Fibroblast of lung (primary cell): ENCODE results near the gene EXOC6. TPM values are rescaled to one million over a fixed set of nuclear protein-coding genes. Genes with fewer than 3 reads are reported as not detected.
"Not testable (repeated sequence)": the region's sequence is repeated elsewhere in the genome, so short reads cannot be mapped to it uniquely, and the experiment has no call there.

Experiments used
- DNase-seq, 2 donors: peaks; one replicate each; pipeline versions ENCODE4 v3.0.0 to v3.0.0-alpha.2; 2010; ENCODE audit warnings: low read depth in 2 of 2
- H2AFZ ChIP-seq: 2 replicates; pipeline ENCODE4 v1.5.1; 2012; ENCODE audit warnings: low read length, control low read depth, inconsistent platforms
- H3K27ac ChIP-seq: 2 replicates; pipeline ENCODE4 v1.5.1; 2011; ENCODE audit warnings: low read length, control low read depth; ENCODE audit not compliant: insufficient read depth
- H3K27me3 ChIP-seq: 2 replicates; pipeline ENCODE4 v1.5.1; 2011; ENCODE audit warnings: mild to moderate bottlenecking, low read length; ENCODE audit not compliant: control insufficient read depth, insufficient read depth
- H3K36me3 ChIP-seq: 2 replicates; pipeline ENCODE4 v1.5.1; 2011; ENCODE audit warnings: low read length; ENCODE audit not compliant: control insufficient read depth, insufficient read depth
- H3K4me1 ChIP-seq: 2 replicates; pipeline ENCODE4 v1.5.1; 2011; ENCODE audit warnings: low read length; ENCODE audit not compliant: control insufficient read depth, insufficient read depth; ENCODE audit errors: extremely low read depth
- H3K4me2 ChIP-seq: 2 replicates; pipeline ENCODE4 v1.5.1; 2011; ENCODE audit warnings: low read length, control low read depth; ENCODE audit not compliant: insufficient read depth; ENCODE audit errors: extremely low read depth
- H3K4me3 ChIP-seq, 4 experiments: fragments of 200-600 bp in 1 of 4; sonication (generic) in 1 of 4; replicated peaks in 1 of 4; 2 replicates each; pipeline ENCODE4 v1.5.1; 2011 to 2016; ENCODE audit warnings: low read length in 4 of 4, low read depth in 3 of 4, mild to moderate bottlenecking in 3 of 4, control low read depth in 2 of 4, inconsistent platforms in 1 of 4, mixed read lengths in 1 of 4; ENCODE audit not compliant: insufficient read depth in 1 of 4; ENCODE audit errors: control extremely low read depth in 1 of 4
- H3K79me2 ChIP-seq: 2 replicates; pipeline ENCODE4 v1.5.1; 2012; ENCODE audit warnings: mild to moderate bottlenecking, low read length, inconsistent platforms; ENCODE audit not compliant: control insufficient read depth, insufficient read depth
- H3K9ac ChIP-seq: 2 replicates; pipeline ENCODE4 v1.5.1; 2011; ENCODE audit warnings: mild to moderate bottlenecking, low read length, control low read depth; ENCODE audit not compliant: insufficient read depth
- H3K9me3 ChIP-seq: 2 replicates; pipeline ENCODE4 v1.5.1; 2012; ENCODE audit warnings: low read depth, low read length; ENCODE audit not compliant: control insufficient read depth, insufficient read depth
- H4K20me1 ChIP-seq: 2 replicates; pipeline ENCODE4 v1.5.1; 2011; ENCODE audit warnings: low read length; ENCODE audit not compliant: control insufficient read depth, insufficient read depth; ENCODE audit errors: extremely low read depth
- CTCF ChIP-seq, 2 donors: IDR thresholded peaks in 1 of 2; conservative IDR thresholded peaks in 1 of 2; 1 replicate in 1 of 2; 2 replicates in 1 of 2; pipeline ENCODE4 v1.5.1; 2011 to 2012; ENCODE audit warnings: low read length in 2 of 2, control low read depth in 1 of 2, inconsistent platforms in 1 of 2, low read depth in 1 of 2, mild to moderate bottlenecking in 1 of 2
- EZH2 ChIP-seq: IDR thresholded peaks from 2 replicates; pipeline ENCODE4 v1.5.1; 2012; ENCODE audit warnings: low read length, control low read depth, mild to moderate bottlenecking; ENCODE audit errors: missing control alignments
- polyA plus RNA-seq, 2 donors: library from polyadenylated mRNA; depleted of rRNA in 1 of 2; stranded (reverse) in 1 of 2; unstranded in 1 of 2; fragments of >200 nt; gene quantifications; 2 replicates each; pipeline ENCODE4 v1.2.1, GENCODE V29; 2011 to 2012; ENCODE audit warnings: missing spikeins in 1 of 2
- total RNA-seq: library from RNA; depleted of rRNA; stranded (reverse); fragments of >200 nt; gene quantifications from 2 replicates; pipeline ENCODE4 v1.2.1, GENCODE V29; 2014

The EXOC6 gene
- total and polyA plus RNA-seq, 2 donors (not counting 1 experiment from before 2014, with no cell fraction given) = 6.2 to 9.2 TPM

GRCh38 chr10:93098816-93099215 is 250.5 kb downstream of the EXOC6 start:
- Histone ChIP-seq H3K4me2 (no peak overlapping the region), H3K27me3 (no peaks in the 10 kb centered on the region), H3K4me1 (no peaks in the 10 kb centered on the region), H2AFZ (no peak overlapping the region), H3K9me3 (no peaks in the 10 kb centered on the region), H3K9ac (no peak overlapping the region), H4K20me1 (no peaks in the 10 kb centered on the region), H3K79me2 (no peaks in the 10 kb centered on the region), H3K36me3 (no peaks in the 10 kb centered on the region), H3K27ac (no peak overlapping the region), H3K4me3 (no peak overlapping the region)
- no peak for DNase-seq
- TF ChIP-seq CTCF (conservative IDR thresholded peaks at IDR 0.05 in 1 of 2, IDR thresholded peaks at IDR 0.05 in 1 of 2; ENCODE audit: low read depth in 1 of 2, low read length in 2 of 2) (no peak), EZH2 (no peak)

DNA sequence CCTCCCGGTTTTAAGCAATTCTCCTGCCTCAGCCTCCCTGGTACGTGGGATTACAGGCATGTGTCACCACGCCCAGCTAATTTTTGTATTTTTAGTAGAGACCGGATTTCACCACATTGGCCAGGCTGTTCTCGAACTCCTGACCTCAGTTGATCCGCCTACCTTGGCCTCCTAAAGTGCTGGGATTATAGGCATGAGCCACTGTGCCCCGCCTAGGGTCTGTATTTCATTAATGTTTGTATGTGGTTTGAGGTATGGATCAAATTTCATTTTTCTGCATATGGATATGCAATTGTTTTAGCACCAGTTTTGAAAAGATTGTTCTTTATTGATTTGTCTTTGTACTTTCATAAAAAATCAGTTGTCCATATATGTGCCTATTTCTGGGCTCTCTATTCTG is 251.3 kb downstream of the EXOC6 start:
- no peak for TF ChIP-seq CTCF (conservative IDR thresholded peaks at IDR 0.05 in 1 of 2, IDR thresholded peaks at IDR 0.05 in 1 of 2; ENCODE audit: low read depth in 1 of 2, low read length in 2 of 2)
- no peak for TF ChIP-seq EZH2
- DNase-seq = no peak
- no peaks in the 10 kb centered on the region for H3K4me1 ChIP-seq

GRCh38 chr10:93101148-93101547 is 252.8 kb downstream of the EXOC6 start:
- not testable (repeated sequence) for DNase-seq, H3K4me3 ChIP-seq, H3K36me3 ChIP-seq, H2AFZ ChIP-seq, H3K27ac ChIP-seq, H3K27me3 ChIP-seq, H3K4me1 ChIP-seq, H3K79me2 ChIP-seq, H4K20me1 ChIP-seq, H3K9me3 ChIP-seq, H3K4me2 ChIP-seq, H3K9ac ChIP-seq

More for the DNA sequence above, 251.3 kb downstream of the EXOC6 start:
- H3K4me2 ChIP-seq = no peak overlapping the region
- no peak overlapping the region for H3K27ac ChIP-seq
- no peak overlapping the region for H3K9ac ChIP-seq
- H3K27me3 ChIP-seq = no peaks in the 10 kb centered on the region
- no peaks in the 10 kb centered on the region for H3K9me3 ChIP-seq
- no peak overlapping the region for H3K4me3 ChIP-seq
- no peaks in the 10 kb centered on the region for H3K79me2 ChIP-seq
- H4K20me1 ChIP-seq = no peaks in the 10 kb centered on the region
- no peaks in the 10 kb centered on the region for H3K36me3 ChIP-seq
- no peak overlapping the region for H2AFZ ChIP-seq
